Pons (tissue), 1 donor: ENCODE measurements around the gene AADACL3.

Experiments used
- DNase-seq: peaks from one replicate; pipeline ENCODE4 v3.0.0-alpha.2; 2016; ENCODE audit warnings: low spot score

The AADACL3 gene

DNA sequence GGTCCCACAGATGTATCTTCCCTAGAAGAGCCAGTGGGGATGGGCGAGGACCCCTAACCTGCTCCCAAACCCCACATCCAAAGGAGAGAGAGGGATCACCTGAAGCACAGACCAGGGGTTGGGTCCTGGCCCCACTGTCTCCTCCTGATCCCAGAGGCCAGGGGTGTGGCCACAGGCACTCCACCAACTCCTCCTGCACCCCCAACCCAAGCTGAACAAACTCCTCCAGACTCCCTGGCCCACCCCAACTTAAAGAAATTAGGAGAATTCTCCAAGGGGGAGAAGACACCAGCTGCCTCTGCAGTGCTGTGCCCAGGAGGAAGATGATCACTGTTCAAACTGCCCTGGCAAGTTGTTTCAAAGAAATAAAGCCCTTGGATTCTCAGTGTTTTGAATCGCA lies 53.1 kb downstream of the AADACL3 start:
- DNase-seq, result no peak

- no peak for DNase-seq
Observed at GRCh38 chr1:12769976-12770505, 54.1 kb downstream of the AADACL3 start.

DNA sequence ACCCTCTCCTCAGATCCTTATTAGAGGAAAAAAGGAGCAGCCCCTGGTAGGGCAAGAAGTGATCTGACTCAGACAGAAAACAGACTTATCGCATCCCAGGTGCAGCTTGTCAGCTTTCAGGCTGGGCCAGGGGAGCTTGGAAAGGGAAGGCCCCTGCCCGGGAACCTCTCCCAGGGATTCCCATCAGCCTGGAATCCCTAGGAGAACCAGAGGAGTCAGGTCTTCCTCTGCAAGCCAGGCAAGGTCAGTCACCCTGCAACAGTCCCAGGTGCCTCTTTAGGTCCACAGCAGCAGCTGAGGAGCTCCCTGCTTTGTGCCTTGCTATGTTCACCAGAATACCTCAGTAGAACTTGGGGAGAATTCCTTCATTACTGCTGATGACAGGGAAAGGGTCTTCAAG lies 54.7 kb downstream of the AADACL3 start:
- DNase-seq, result no peak

DNA sequence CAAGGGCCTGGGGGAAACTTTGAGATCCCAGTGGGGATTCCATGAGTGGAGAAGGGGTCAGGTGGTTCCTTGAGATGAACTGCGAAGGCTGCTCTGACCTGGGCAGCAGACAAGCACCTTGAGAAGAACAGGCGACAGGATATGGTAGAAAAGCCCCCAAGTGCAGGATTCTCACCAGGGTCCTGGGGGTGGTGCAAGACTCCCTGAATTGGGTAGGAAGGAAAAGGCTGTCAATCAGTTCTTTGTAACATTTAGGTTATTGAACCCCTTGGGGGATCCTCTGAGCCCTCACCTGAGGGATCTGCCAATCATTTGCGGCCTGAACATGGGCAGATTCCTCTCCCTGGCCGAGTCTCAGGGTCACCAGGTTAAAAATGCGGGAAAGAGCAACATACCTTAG lies 55.3 kb downstream of the AADACL3 start:
- no peak for DNase-seq

- no peak for DNase-seq
Observed at GRCh38 chr1:12772520-12772919, 56.6 kb downstream of the AADACL3 start.

DNA sequence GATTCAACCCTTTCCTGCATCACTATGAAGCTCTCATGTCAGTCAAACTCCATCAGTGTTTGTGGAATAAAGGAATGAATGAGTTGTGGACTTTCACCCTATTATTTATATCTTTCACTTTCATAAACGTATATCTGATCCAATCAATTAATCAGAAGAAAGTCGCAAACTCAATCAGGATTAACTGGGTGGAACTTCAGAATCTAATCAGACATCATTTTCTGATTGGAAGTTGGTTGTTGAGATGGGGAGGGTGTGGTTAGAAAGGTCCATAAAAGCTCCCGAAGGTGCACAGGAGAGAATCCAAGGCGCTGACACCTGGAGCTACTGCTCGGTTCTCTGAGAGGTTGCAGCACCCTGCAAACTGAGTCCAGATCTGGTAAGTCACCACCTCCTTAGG lies 57.5 kb downstream of the AADACL3 start, which contains the start of gene PRAMEF12:
Gene PRAMEF12 (plus strand): TSS at position 301 of the 400 bp plus-strand sequence. CDS start 1,130 bp downstream, outside the sequence.
- no peak for DNase-seq

DNA sequence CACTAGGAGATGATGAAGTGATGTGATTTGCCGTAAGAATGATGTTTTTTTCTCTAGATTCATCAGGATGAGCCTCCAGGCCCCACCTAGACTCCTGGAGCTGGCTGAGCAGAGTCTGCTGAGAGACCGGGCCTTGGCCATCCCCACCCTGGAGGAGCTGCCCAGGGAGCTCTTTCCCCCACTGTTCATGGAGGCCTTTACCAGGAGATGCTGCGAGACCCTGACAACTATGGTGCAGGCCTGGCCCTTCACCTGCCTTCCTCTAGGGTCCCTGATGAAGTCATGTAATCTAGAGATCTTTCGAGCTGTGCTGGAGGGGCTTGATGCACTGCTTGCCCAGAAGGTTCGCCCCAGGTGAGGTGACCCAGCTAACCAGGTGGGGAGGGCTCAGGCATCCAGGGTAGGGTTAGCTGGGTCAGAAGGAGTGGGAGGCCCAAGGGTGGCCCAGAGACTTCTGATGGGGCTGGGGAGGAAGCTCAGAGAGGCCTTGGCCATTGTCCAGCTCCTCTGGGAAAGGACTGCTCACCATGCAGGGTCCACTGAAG lies 59.0 kb downstream of the AADACL3 start:
- no peak for DNase-seq

- no peak for DNase-seq
Observed at GRCh38 chr1:12775443-12775842, 59.5 kb downstream of the AADACL3 start.

- no peak for DNase-seq
Observed at GRCh38 chr1:12776801-12777557, 61.1 kb downstream of the AADACL3 start.
